WTC11 (cell line): ENCODE results near the gene FUT6. TPM values are rescaled to one million over a fixed set of nuclear protein-coding genes. Genes with fewer than 3 reads are reported as not detected.
A peak's percentile ranks its signal among the peaks of the same experiment; 100 is the strongest.

ENCODE experiments used
- CBFB ChIP-seq: sonication (generic); formaldehyde crosslinking; IDR thresholded peaks from 2 replicates; pipeline ENCODE4 v1.8.1; 2022; ENCODE audit warnings: mild to moderate bottlenecking, low read depth, missing genetic modification reagents
- ESRRA ChIP-seq: sonication (generic); formaldehyde crosslinking; IDR thresholded peaks from 2 replicates; pipeline ENCODE4 v1.8.1; 2022; ENCODE audit warnings: mild to moderate bottlenecking, missing genetic modification reagents, borderline replicate concordance
- ETV6 ChIP-seq: sonication (generic); formaldehyde crosslinking; IDR thresholded peaks from 2 replicates; pipeline ENCODE4 v1.8.1; 2022; ENCODE audit warnings: mild to moderate bottlenecking, missing genetic modification reagents
- MXD4 ChIP-seq: fragments of 250-450 bp; sonication (Bioruptor Pico); IDR thresholded peaks from 2 replicates; pipeline ENCODE4 v1.8.0; 2021; ENCODE audit warnings: mild to moderate bottlenecking, moderate library complexity, borderline replicate concordance
- NFE2L1 ChIP-seq: sonication (generic); formaldehyde crosslinking; IDR thresholded peaks from 2 replicates; pipeline ENCODE4 v1.8.1; 2023; ENCODE audit warnings: missing genetic modification reagents
- NFYB ChIP-seq: sonication (generic); formaldehyde crosslinking; conservative IDR thresholded peaks from 2 replicates; pipeline ENCODE4 v1.8.0; 2022; ENCODE audit warnings: low read depth, missing genetic modification reagents
- NR2C2 ChIP-seq: sonication (generic); formaldehyde crosslinking; IDR thresholded peaks from 2 replicates; pipeline ENCODE4 v1.8.0; 2022; ENCODE audit warnings: mild to moderate bottlenecking, missing genetic modification reagents
- OVOL2 ChIP-seq: fragments of 250-450 bp; sonication (Bioruptor Pico); IDR thresholded peaks from 2 replicates; pipeline ENCODE4 v1.9.0; 2021; ENCODE audit warnings: mild to moderate bottlenecking, borderline replicate concordance
- PRRX2 ChIP-seq: fragments of 250-450 bp; sonication (Bioruptor Pico); IDR thresholded peaks from 2 replicates; pipeline ENCODE4 v1.8.0; 2021; ENCODE audit warnings: mild to moderate bottlenecking
- SMAD4 ChIP-seq: sonication (generic); formaldehyde crosslinking; IDR thresholded peaks from 2 replicates; pipeline ENCODE4 v1.8.0; 2022; ENCODE audit warnings: mild to moderate bottlenecking, missing genetic modification reagents
- SP1 ChIP-seq: sonication (generic); formaldehyde crosslinking; conservative IDR thresholded peaks from 2 replicates; pipeline ENCODE4 v1.8.1; 2022; ENCODE audit warnings: missing genetic modification reagents
- ZNF232 ChIP-seq: sonication (generic); formaldehyde crosslinking; IDR thresholded peaks from 2 replicates; pipeline ENCODE4 v1.8.0; 2022; ENCODE audit warnings: mild to moderate bottlenecking, missing genetic modification reagents
- ZNF416 ChIP-seq: fragments of 250-450 bp; sonication (Bioruptor Pico); IDR thresholded peaks from 2 replicates; pipeline ENCODE4 v1.9.0; 2021; ENCODE audit warnings: mild to moderate bottlenecking, inconsistent platforms
- ZNF671 ChIP-seq: fragments of 250-450 bp; sonication (Bioruptor Pico); IDR thresholded peaks from 2 replicates; pipeline ENCODE4 v1.8.0; 2021; ENCODE audit warnings: mild to moderate bottlenecking
- total RNA-seq: library from RNA; stranded (reverse); gene quantifications from 3 replicates; pipeline ENCODE4 v1.2.3, GENCODE V29; 2021
- TF ChIP-seq, protein P1 (sequence below): sonication (generic); formaldehyde crosslinking; IDR thresholded peaks from 2 replicates; pipeline ENCODE4 v1.8.0; 2022; ENCODE audit warnings: mild to moderate bottlenecking, missing genetic modification reagents
- TF ChIP-seq, protein P2 (sequence below): sonication (generic); formaldehyde crosslinking; IDR thresholded peaks from 2 replicates; pipeline ENCODE4 v1.8.0; 2023; ENCODE audit warnings: missing genetic modification reagents, mild to moderate bottlenecking, borderline replicate concordance
- TF ChIP-seq, protein P3 (sequence below): fragments of 250-450 bp; sonication (Bioruptor Pico); conservative IDR thresholded peaks from 2 replicates; pipeline ENCODE4 v1.9.0; 2021; ENCODE audit warnings: mild to moderate bottlenecking
- TF ChIP-seq, protein P4 (sequence below): sonication (generic); formaldehyde crosslinking; IDR thresholded peaks from 2 replicates; pipeline ENCODE4 v1.8.1; 2023; ENCODE audit warnings: mild to moderate bottlenecking, missing genetic modification reagents, moderate library complexity
- TF ChIP-seq, protein P5 (sequence below): sonication (generic); formaldehyde crosslinking; conservative IDR thresholded peaks from 2 replicates; pipeline ENCODE4 v1.8.1; 2023; ENCODE audit warnings: mild to moderate bottlenecking, low read depth, missing genetic modification reagents, moderate library complexity
- TF ChIP-seq, protein P6 (sequence below): sonication (generic); formaldehyde crosslinking; IDR thresholded peaks from 2 replicates; pipeline ENCODE4 v1.8.0; 2023; ENCODE audit warnings: missing genetic modification reagents
- TF ChIP-seq, protein P7 (sequence below): fragments of 250-450 bp; sonication (Bioruptor Pico); IDR thresholded peaks from 2 replicates; pipeline ENCODE4 v1.9.0; 2021; ENCODE audit warnings: moderate library complexity, mild to moderate bottlenecking, inconsistent platforms, borderline replicate concordance
- TF ChIP-seq, protein P8 (sequence below): sonication (generic); formaldehyde crosslinking; IDR thresholded peaks from 2 replicates; pipeline ENCODE4 v1.8.0; 2022; ENCODE audit warnings: mild to moderate bottlenecking, missing genetic modification reagents
- TF ChIP-seq, protein P9 (sequence below): sonication (generic); formaldehyde crosslinking; IDR thresholded peaks from 2 replicates; pipeline ENCODE4 v1.8.1; 2023; ENCODE audit warnings: mild to moderate bottlenecking, missing genetic modification reagents, moderate library complexity

Gene FUT6
- total RNA-seq, 1 experiment from 2014 or later = not detected

DNA sequence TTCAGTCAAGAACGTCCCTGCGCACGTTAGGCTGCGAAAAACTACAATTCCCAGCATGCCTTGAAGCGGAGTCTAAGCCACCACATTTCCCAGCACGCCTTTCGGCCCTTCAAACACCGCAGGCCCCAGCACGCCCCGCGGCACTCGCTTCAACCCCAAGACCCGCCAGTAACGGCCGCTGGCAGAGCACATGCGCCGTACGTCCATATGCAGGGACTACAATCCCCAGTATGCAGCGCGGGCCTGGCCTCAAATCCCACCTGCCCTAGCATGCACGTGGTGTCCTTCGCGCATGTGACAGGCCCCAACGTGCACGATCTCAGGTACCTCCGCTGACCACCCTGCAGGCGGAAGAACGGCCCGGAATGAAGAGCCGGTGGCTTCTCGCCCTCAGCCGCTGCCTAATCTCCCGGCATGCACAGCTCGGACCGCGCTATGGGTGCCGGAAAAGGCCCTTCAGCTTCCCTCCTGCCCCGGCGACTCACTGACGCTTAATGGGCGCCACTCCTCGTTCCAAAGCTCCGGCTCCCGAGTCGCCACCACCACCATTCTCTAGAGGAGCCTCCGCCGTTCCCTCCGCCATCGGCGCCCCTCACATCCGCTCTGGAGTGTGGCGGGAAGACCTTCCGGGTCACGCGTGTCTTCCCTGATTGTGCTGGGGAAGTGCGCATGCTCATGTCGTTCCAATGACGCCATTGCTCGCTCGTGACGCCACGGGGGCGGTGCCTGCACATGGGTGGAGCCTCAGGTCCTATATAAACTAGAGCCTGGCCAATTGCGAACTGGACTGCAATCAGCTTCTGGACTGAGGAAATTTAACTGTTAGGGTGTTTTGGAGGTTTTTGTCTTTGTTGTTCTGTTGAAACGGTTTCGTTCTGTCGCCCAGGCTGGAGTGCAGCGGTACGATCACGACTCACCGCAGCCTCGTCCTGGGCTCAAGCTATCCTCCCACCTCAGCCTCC lies 48.7 kb downstream of the FUT6 start, which contains the start of gene DUS3L (continued):
- TF ChIP-seq, protein P1, sequence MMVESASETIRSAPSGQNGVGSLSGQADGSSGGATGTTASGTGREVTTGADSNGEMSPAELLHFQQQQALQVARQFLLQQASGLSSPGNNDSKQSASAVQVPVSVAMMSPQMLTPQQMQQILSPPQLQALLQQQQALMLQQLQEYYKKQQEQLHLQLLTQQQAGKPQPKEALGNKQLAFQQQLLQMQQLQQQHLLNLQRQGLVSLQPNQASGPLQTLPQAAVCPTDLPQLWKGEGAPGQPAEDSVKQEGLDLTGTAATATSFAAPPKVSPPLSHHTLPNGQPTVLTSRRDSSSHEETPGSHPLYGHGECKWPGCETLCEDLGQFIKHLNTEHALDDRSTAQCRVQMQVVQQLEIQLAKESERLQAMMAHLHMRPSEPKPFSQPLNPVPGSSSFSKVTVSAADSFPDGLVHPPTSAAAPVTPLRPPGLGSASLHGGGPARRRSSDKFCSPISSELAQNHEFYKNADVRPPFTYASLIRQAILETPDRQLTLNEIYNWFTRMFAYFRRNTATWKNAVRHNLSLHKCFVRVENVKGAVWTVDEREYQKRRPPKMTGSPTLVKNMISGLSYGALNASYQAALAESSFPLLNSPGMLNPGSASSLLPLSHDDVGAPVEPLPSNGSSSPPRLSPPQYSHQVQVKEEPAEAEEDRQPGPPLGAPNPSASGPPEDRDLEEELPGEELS = peak; percentile 91; the same call in 1 of the 2 replicates
- TF ChIP-seq PRRX2 (no peak), ZNF416 (no peak), ZNF671 (CRISPR knock-in tag) (no peak), CBFB (no peak), SP1 (CRISPR knock-in tag) (peak; percentile 90), NFE2L1 (peak; percentile 90; the same call in 1 of the 2 replicates), ETV6 (CRISPR knock-in tag) (peak; percentile 97), MXD4 (CRISPR knock-in tag) (no peak), ZNF232 (CRISPR knock-in tag) (peak; percentile 89), ESRRA (peak; percentile 64; the same call in 1 of the 2 replicates), NR2C2 (peak; percentile 86), OVOL2 (no peak), SMAD4 (no peak), NFYB (peak; percentile 26; the same call in 1 of the 2 replicates)
- TF ChIP-seq, protein P2, sequence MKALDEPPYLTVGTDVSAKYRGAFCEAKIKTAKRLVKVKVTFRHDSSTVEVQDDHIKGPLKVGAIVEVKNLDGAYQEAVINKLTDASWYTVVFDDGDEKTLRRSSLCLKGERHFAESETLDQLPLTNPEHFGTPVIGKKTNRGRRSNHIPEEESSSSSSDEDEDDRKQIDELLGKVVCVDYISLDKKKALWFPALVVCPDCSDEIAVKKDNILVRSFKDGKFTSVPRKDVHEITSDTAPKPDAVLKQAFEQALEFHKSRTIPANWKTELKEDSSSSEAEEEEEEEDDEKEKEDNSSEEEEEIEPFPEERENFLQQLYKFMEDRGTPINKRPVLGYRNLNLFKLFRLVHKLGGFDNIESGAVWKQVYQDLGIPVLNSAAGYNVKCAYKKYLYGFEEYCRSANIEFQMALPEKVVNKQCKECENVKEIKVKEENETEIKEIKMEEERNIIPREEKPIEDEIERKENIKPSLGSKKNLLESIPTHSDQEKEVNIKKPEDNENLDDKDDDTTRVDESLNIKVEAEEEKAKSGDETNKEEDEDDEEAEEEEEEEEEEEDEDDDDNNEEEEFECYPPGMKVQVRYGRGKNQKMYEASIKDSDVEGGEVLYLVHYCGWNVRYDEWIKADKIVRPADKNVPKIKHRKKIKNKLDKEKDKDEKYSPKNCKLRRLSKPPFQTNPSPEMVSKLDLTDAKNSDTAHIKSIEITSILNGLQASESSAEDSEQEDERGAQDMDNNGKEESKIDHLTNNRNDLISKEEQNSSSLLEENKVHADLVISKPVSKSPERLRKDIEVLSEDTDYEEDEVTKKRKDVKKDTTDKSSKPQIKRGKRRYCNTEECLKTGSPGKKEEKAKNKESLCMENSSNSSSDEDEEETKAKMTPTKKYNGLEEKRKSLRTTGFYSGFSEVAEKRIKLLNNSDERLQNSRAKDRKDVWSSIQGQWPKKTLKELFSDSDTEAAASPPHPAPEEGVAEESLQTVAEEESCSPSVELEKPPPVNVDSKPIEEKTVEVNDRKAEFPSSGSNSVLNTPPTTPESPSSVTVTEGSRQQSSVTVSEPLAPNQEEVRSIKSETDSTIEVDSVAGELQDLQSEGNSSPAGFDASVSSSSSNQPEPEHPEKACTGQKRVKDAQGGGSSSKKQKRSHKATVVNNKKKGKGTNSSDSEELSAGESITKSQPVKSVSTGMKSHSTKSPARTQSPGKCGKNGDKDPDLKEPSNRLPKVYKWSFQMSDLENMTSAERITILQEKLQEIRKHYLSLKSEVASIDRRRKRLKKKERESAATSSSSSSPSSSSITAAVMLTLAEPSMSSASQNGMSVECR (CRISPR knock-in tag) = peak; percentile 80; the same call in 1 of the 2 replicates
- TF ChIP-seq, protein P3, sequence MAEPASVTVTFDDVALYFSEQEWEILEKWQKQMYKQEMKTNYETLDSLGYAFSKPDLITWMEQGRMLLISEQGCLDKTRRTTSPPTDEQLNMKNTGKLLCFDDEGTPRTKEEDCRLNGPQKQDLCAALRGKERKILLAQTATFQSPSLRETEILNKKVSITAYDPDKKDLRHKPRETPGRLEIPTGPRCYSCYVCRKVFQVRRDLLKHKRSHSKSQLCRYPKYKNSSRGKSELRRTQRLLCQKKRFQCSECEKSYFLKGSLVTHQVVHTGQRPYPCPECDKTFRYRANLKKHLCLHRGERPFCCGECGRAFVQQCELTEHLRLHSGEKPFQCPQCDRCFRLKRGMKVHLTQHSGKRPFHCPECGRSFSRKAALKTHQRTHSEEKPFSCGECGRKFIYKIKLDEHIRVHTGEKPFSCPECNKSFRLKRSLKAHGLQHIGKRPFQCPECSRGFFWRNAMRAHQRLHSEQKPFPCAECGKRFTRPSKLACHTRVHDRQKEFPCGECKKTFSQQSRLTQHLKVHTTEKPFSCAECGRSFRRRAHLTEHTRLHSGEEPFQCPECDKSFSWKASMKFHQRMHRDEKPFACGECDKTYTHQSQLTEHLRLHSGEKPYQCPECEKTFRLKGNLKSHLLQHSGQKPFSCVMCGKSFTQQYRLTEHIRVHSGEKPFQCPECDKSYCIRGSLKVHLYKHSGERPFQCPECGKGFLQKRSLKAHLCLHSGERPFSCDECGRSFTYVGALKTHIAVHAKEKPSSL (CRISPR knock-in tag) = no peak
- TF ChIP-seq, protein P4, sequence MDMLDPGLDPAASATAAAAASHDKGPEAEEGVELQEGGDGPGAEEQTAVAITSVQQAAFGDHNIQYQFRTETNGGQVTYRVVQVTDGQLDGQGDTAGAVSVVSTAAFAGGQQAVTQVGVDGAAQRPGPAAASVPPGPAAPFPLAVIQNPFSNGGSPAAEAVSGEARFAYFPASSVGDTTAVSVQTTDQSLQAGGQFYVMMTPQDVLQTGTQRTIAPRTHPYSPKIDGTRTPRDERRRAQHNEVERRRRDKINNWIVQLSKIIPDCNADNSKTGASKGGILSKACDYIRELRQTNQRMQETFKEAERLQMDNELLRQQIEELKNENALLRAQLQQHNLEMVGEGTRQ (CRISPR knock-in tag) = peak; percentile 96
- TF ChIP-seq, protein P5, sequence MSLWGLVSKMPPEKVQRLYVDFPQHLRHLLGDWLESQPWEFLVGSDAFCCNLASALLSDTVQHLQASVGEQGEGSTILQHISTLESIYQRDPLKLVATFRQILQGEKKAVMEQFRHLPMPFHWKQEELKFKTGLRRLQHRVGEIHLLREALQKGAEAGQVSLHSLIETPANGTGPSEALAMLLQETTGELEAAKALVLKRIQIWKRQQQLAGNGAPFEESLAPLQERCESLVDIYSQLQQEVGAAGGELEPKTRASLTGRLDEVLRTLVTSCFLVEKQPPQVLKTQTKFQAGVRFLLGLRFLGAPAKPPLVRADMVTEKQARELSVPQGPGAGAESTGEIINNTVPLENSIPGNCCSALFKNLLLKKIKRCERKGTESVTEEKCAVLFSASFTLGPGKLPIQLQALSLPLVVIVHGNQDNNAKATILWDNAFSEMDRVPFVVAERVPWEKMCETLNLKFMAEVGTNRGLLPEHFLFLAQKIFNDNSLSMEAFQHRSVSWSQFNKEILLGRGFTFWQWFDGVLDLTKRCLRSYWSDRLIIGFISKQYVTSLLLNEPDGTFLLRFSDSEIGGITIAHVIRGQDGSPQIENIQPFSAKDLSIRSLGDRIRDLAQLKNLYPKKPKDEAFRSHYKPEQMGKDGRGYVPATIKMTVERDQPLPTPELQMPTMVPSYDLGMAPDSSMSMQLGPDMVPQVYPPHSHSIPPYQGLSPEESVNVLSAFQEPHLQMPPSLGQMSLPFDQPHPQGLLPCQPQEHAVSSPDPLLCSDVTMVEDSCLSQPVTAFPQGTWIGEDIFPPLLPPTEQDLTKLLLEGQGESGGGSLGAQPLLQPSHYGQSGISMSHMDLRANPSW = no peak
- TF ChIP-seq, protein P6, sequence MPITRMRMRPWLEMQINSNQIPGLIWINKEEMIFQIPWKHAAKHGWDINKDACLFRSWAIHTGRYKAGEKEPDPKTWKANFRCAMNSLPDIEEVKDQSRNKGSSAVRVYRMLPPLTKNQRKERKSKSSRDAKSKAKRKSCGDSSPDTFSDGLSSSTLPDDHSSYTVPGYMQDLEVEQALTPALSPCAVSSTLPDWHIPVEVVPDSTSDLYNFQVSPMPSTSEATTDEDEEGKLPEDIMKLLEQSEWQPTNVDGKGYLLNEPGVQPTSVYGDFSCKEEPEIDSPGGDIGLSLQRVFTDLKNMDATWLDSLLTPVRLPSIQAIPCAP = peak; percentile 79; the same call in 1 of the 2 replicates
- TF ChIP-seq, protein P7, sequence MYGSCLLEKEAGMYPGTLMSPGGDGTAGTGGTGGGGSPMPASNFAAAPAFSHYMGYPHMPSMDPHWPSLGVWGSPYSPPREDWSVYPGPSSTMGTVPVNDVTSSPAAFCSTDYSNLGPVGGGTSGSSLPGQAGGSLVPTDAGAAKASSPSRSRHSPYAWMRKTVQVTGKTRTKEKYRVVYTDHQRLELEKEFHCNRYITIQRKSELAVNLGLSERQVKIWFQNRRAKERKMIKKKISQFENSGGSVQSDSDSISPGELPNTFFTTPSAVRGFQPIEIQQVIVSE = no peak
- TF ChIP-seq, protein P8, sequence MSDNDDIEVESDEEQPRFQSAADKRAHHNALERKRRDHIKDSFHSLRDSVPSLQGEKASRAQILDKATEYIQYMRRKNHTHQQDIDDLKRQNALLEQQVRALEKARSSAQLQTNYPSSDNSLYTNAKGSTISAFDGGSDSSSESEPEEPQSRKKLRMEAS (CRISPR knock-in tag) = peak; percentile 99
- TF ChIP-seq, protein P9, sequence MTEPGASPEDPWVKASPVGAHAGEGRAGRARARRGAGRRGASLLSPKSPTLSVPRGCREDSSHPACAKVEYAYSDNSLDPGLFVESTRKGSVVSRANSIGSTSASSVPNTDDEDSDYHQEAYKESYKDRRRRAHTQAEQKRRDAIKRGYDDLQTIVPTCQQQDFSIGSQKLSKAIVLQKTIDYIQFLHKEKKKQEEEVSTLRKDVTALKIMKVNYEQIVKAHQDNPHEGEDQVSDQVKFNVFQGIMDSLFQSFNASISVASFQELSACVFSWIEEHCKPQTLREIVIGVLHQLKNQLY = no peak
